Measurements from ENCODE around the gene BTBD3. TPM values are rescaled to one million over a fixed set of nuclear protein-coding genes. Genes with fewer than 3 reads are reported as not detected.

BTBD3 gene
- total and polyA plus RNA-seq, 2 donors, result 14.0 to 19.9 TPM

GRCh38 chr20:11972478-11972877, 54.8 kb downstream of the BTBD3 start:
- 91% methylated on average over 2 of the region's 2 CpGs for WGBS
- no peaks in the 10 kb centered on the region for H3K27me3 ChIP-seq (ENCODE audit: control insufficient read depth in 2 of 2, insufficient read depth in 1 of 2, low read length in 1 of 2)
- no peak overlapping the region for H3K27ac ChIP-seq (ENCODE audit: low read depth in 1 of 2, low read length in 1 of 2)
- H3K4me1 ChIP-seq (ENCODE audit: control insufficient read depth in 2 of 2, insufficient read depth in 2 of 2, low read length in 2 of 2), result peaks cover 0 to 7% of the 10 kb centered on the region in 2 donors
- no peaks in the 10 kb centered on the region for H3K36me3 ChIP-seq (ENCODE audit: control insufficient read depth in 2 of 2, insufficient read depth in 2 of 2, low read length in 1 of 2)
- no peak for DNase-seq (ENCODE audit: low read depth in 6 of 9, low spot score in 9 of 9)
- no peaks in the 10 kb centered on the region for H3K9me3 ChIP-seq (ENCODE audit: control insufficient read depth in 2 of 2, insufficient read depth in 1 of 2, low read length in 1 of 2)
- no peak overlapping the region for H3K4me3 ChIP-seq (ENCODE audit: low read length in 2 of 2)

All from thymus (tissue), 11 donors.